Natural killer cell treated with Interleukin-12 subunit alpha and Interleukin-12 subunit beta and Interleukin-15 and Interleukin-18, amount 100 ng/mL, for 72 hours (primary cell): ENCODE data around the gene DGKG. TPM values are rescaled to one million over a fixed set of nuclear protein-coding genes. Genes with fewer than 3 reads are reported as not detected.

Experiments
- ATAC-seq, 2 donors: fragments of 150-1000 bp; cut with Tn5 transposase in 1 of 2; sonication (Bioruptor Pico), chemical (Tn5 transposase) in 1 of 2; 2 replicates each; pipeline ENCODE4 v1.10.0; 2021
- DNase-seq: peaks from one replicate; pipeline ENCODE4 v3.0.0; 2022; ENCODE audit warnings: low spot score
- H3K27ac Mint-ChIP-seq, 2 donors: 1 replicate in 1 of 2; 2 replicates in 1 of 2; pipeline ENCODE4 v1.8.0; 2022; ENCODE audit warnings: mixed read lengths in 2 of 2, mild to moderate bottlenecking in 1 of 2, moderate library complexity in 1 of 2
- H3K27me3 Mint-ChIP-seq, 2 donors: 1 replicate in 1 of 2; 2 replicates in 1 of 2; pipeline ENCODE4 v1.8.0; 2022; ENCODE audit warnings: mixed read lengths in 2 of 2
- H3K36me3 Mint-ChIP-seq: one replicate; pipeline ENCODE4 v1.8.0; 2022; ENCODE audit warnings: mixed read lengths
- H3K4me1 Mint-ChIP-seq, 2 donors: 1 replicate in 1 of 2; 2 replicates in 1 of 2; pipeline ENCODE4 v1.8.0; 2022; ENCODE audit warnings: low read depth in 2 of 2, mixed read lengths in 2 of 2, mild to moderate bottlenecking in 1 of 2
- H3K4me3 Mint-ChIP-seq: one replicate; pipeline ENCODE4 v1.8.0; 2022; ENCODE audit warnings: mixed read lengths
- H3K9me3 Mint-ChIP-seq: 2 replicates; pipeline ENCODE4 v1.8.0; 2022; ENCODE audit warnings: mixed read lengths
- total RNA-seq, 2 donors: library from RNA; stranded (reverse); gene quantifications; one replicate each; pipeline ENCODE4 v1.2.3, GENCODE V29; 2022

DGKG gene
- total RNA-seq, 2 donors from 2014 or later, result 6.2 to 7.5 TPM

GRCh38 chr3:186100398-186100797, 261.6 kb downstream of the DGKG start:
- peaks cover 19% of the 10 kb centered on the region for H3K36me3 Mint-ChIP-seq
- ATAC-seq, result no peak

GRCh38 chr3:186099178-186099577, 262.9 kb downstream of the DGKG start:
- H3K4me1 Mint-ChIP-seq, result peaks cover 0 to 5% of the 10 kb centered on the region in 2 donors
- ATAC-seq (no peak), DNase-seq (no peak)
- no peaks in the 10 kb centered on the region for H3K9me3 Mint-ChIP-seq
- peaks cover 19 to 34% of the 10 kb centered on the region in 2 donors for H3K27me3 Mint-ChIP-seq
- no peak overlapping the region for H3K27ac Mint-ChIP-seq
- H3K36me3 Mint-ChIP-seq, result peaks cover 15% of the 10 kb centered on the region
- H3K4me3 Mint-ChIP-seq, result no peak overlapping the region

More at GRCh38 chr3:186100398-186100797, 261.6 kb downstream of the DGKG start:
- Mint-ChIP-seq H3K4me1 (peaks cover under 1 to 7% of the 10 kb centered on the region in 2 donors), H3K9me3 (no peaks in the 10 kb centered on the region), H3K27me3 (peaks cover 20 to 34% of the 10 kb centered on the region in 2 donors), H3K27ac (no peak overlapping the region), H3K4me3 (no peak overlapping the region)
- no peak for DNase-seq

- DNase-seq (no peak), ATAC-seq (no peak)
- Mint-ChIP-seq H3K9me3 (no peaks in the 10 kb centered on the region), H3K27ac (no peak overlapping the region), H3K4me1 (peaks cover 0 to 5% of the 10 kb centered on the region in 2 donors), H3K36me3 (peaks cover 11% of the 10 kb centered on the region), H3K27me3 (peaks cover 19 to 37% of the 10 kb centered on the region in 2 donors), H3K4me3 (no peak overlapping the region)
Measured at GRCh38 chr3:186098740-186099139, 263.3 kb downstream of the DGKG start.

- no peak for DNase-seq
- no peak for ATAC-seq
- Mint-ChIP-seq H3K27me3 (peaks cover 19 to 35% of the 10 kb centered on the region in 2 donors), H3K9me3 (no peaks in the 10 kb centered on the region), H3K27ac (peak overlapping the region in 1 of 2 donors; percentile 34), H3K4me3 (no peak overlapping the region), H3K36me3 (peaks cover 8% of the 10 kb centered on the region), H3K4me1 (peaks cover 0 to 5% of the 10 kb centered on the region in 2 donors)
Measured at GRCh38 chr3:186097663-186098451, 264.2 kb downstream of the DGKG start.

GRCh38 chr3:186097317-186097662, 264.7 kb downstream of the DGKG start:
- ATAC-seq (no peak), DNase-seq (no peak)
- peaks cover 5% of the 10 kb centered on the region for H3K36me3 Mint-ChIP-seq
- no peak overlapping the region for H3K4me3 Mint-ChIP-seq
- peaks cover 0 to 3% of the 10 kb centered on the region in 2 donors for H3K4me1 Mint-ChIP-seq
- no peak overlapping the region for H3K27ac Mint-ChIP-seq
- no peaks in the 10 kb centered on the region for H3K9me3 Mint-ChIP-seq
- H3K27me3 Mint-ChIP-seq, result peaks cover 15 to 31% of the 10 kb centered on the region in 2 donors

Other genes with a start within 250 kb of the DGKG start
- gene CRYGS, start 182.1 kb upstream of the DGKG start, total RNA-seq, result 1 to 10 TPM; 4.5 to 5.7 TPM
- 10 to 100 TPM; 16.3 to 21.8 TPM for gene TBCCD1, start 205.1 kb upstream of the DGKG start, total RNA-seq
- gene DNAJB11, start 208.5 kb upstream of the DGKG start, total RNA-seq, result 10 to 100 TPM; 84.2 to 99.6 TPM